Liver (tissue), 9 donors: ENCODE measurements around the gene CDCA3. TPM values are rescaled to one million over a fixed set of nuclear protein-coding genes. Genes with fewer than 3 reads are reported as not detected.

Experiments
- DNase-seq: peaks from one replicate; pipeline ENCODE4 v3.0.0-alpha.2; 2017; ENCODE audit warnings: low spot score
- H3K27ac ChIP-seq, 2 donors: one replicate each; pipeline ENCODE4 v1.7.0; 2013; ENCODE audit warnings: inconsistent platforms in 2 of 2, low read length in 2 of 2, control low read depth in 1 of 2, low read depth in 1 of 2, mild to moderate bottlenecking in 1 of 2
- H3K27me3 ChIP-seq, 4 donors: one replicate each; pipeline versions ENCODE4 v1.6.1 to v1.7.0; 2013; ENCODE audit warnings: low read length in 3 of 4, inconsistent platforms in 1 of 4, mild to moderate bottlenecking in 1 of 4, moderate library complexity in 1 of 4; ENCODE audit not compliant: control insufficient read depth in 4 of 4, insufficient read depth in 4 of 4
- H3K36me3 ChIP-seq, 4 donors: one replicate each; pipeline versions ENCODE4 v1.6.1 to v1.7.0; 2013; ENCODE audit warnings: low read length in 3 of 4, mild to moderate bottlenecking in 3 of 4, low read depth in 1 of 4, moderate library complexity in 1 of 4; ENCODE audit not compliant: control insufficient read depth in 4 of 4, insufficient read depth in 3 of 4
- H3K4me1 ChIP-seq, 4 donors: one replicate each; pipeline versions ENCODE4 v1.6.1 to v1.7.0; 2013; ENCODE audit warnings: low read length in 3 of 4, mild to moderate bottlenecking in 3 of 4, moderate library complexity in 1 of 4; ENCODE audit not compliant: control insufficient read depth in 4 of 4, insufficient read depth in 4 of 4
- H3K4me3 ChIP-seq, 3 donors: one replicate each; pipeline versions ENCODE4 v1.6.1 to v1.7.0; 2013; ENCODE audit warnings: low read length in 3 of 3, control low read depth in 1 of 3, low read depth in 1 of 3, mild to moderate bottlenecking in 1 of 3
- H3K9ac ChIP-seq, 2 donors: one replicate each; pipeline ENCODE4 v1.7.0; 2013; ENCODE audit warnings: low read length in 2 of 2, mild to moderate bottlenecking in 2 of 2, moderate library complexity in 2 of 2, control low read depth in 1 of 2, low read depth in 1 of 2
- H3K9me3 ChIP-seq, 4 donors: one replicate each; pipeline versions ENCODE4 v1.6.1 to v1.7.0; 2013; ENCODE audit warnings: low read length in 3 of 4; ENCODE audit not compliant: control insufficient read depth in 4 of 4
- ATF3 ChIP-seq: IDR thresholded peaks from 2 replicates; pipeline ENCODE4 v1.6.1; 2016; ENCODE audit warnings: antibody characterized with exemption
- EGR1 ChIP-seq, 2 donors: IDR thresholded peaks; 2 replicates each; pipeline ENCODE4 v1.6.1; 2016 to 2018; ENCODE audit warnings: antibody characterized with exemption in 2 of 2, low read depth in 2 of 2
- FOXA1 ChIP-seq: IDR thresholded peaks from 2 replicates; pipeline ENCODE4 v1.6.1; 2016; ENCODE audit warnings: antibody characterized with exemption
- FOXA2 ChIP-seq: IDR thresholded peaks from 2 replicates; pipeline ENCODE4 v1.6.1; 2016; ENCODE audit warnings: antibody characterized with exemption
- GABPA ChIP-seq, 2 donors: IDR thresholded peaks in 1 of 2; conservative IDR thresholded peaks in 1 of 2; 2 replicates each; pipeline ENCODE4 v1.6.1; 2016; ENCODE audit warnings: antibody characterized with exemption in 2 of 2, mild to moderate bottlenecking in 1 of 2, moderate library complexity in 1 of 2
- HNF4A ChIP-seq, 2 donors: conservative IDR thresholded peaks; 2 replicates each; pipeline ENCODE4 v1.6.1; 2016; ENCODE audit warnings: antibody characterized with exemption in 2 of 2, mild to moderate bottlenecking in 2 of 2
- HNF4G ChIP-seq: IDR thresholded peaks from 2 replicates; pipeline ENCODE4 v1.6.1; 2016; ENCODE audit warnings: antibody characterized with exemption
- JUND ChIP-seq, 2 donors: IDR thresholded peaks; 2 replicates each; pipeline ENCODE4 v1.6.1; 2016; ENCODE audit warnings: antibody characterized with exemption in 2 of 2
- RAD21 ChIP-seq, 2 donors: IDR thresholded peaks; 2 replicates each; pipeline ENCODE4 v1.6.1; 2016; ENCODE audit warnings: antibody characterized with exemption in 2 of 2, mild to moderate bottlenecking in 2 of 2
- SP1 ChIP-seq: IDR thresholded peaks from 2 replicates; pipeline ENCODE4 v1.6.1; 2018; ENCODE audit warnings: antibody characterized with exemption, mild to moderate bottlenecking
- TAF1 ChIP-seq: conservative IDR thresholded peaks from 2 replicates; pipeline ENCODE4 v1.6.1; 2016; ENCODE audit warnings: antibody characterized with exemption, mild to moderate bottlenecking
- YY1 ChIP-seq: IDR thresholded peaks from 2 replicates; pipeline ENCODE4 v1.6.1; 2016; ENCODE audit warnings: antibody characterized with exemption, mild to moderate bottlenecking
- WGBS: extraction: QIAGEN DNeasy Blood & Tissue Kit; methylation state at CpG from one replicate; pipeline ENCODE4 v1.1.7; 2013; 5-methylcytosine and 5-hydroxymethylcytosine counted together
- polyA plus RNA-seq, 2 donors: library from polyadenylated mRNA; stranded (reverse) in 1 of 2; unstranded in 1 of 2; fragments of 200-250 nt in 1 of 2; fragments of >200 nt in 1 of 2; fragmentation: Nextera tagmentation in 1 of 2; extraction: Ambion mirVana in 1 of 2; gene quantifications; one replicate each; pipeline versions ENCODE4 v1.2.1 to v1.2.3, GENCODE V29; 2013 to 2015
- total RNA-seq, 2 donors: library from RNA; depleted of rRNA; stranded (reverse); fragments of >200 nt; gene quantifications; one replicate each; pipeline ENCODE4 v1.2.3, GENCODE V29; 2014
- TF ChIP-seq, protein P1 (sequence below): IDR thresholded peaks from 2 replicates; pipeline ENCODE4 v1.6.1; 2016; ENCODE audit warnings: antibody characterized with exemption, mild to moderate bottlenecking
- TF ChIP-seq, protein P2 (sequence below): IDR thresholded peaks from 2 replicates; pipeline ENCODE4 v1.6.1; 2016; ENCODE audit warnings: antibody characterized with exemption
- TF ChIP-seq, protein P3 (sequence below): fragments of 150-350 bp; IDR thresholded peaks from 2 replicates; pipeline ENCODE4 v1.5.1; 2017; ENCODE audit warnings: improper control_type of control experiment, low read depth, low read length; ENCODE audit not compliant: missing input control
- TF ChIP-seq, protein P4 (sequence below): IDR thresholded peaks from 2 replicates; pipeline ENCODE4 v1.6.1; 2016; ENCODE audit warnings: antibody characterized with exemption
- donor health status: healthy.
- donor health status: healthy.
- donor health status: healthy.
- donor health status: healthy.
- donor health status: healthy.

CDCA3 gene
- total and polyA plus RNA-seq, 4 donors = 0.25 to 26.0 (median 2.6) TPM

DNA sequence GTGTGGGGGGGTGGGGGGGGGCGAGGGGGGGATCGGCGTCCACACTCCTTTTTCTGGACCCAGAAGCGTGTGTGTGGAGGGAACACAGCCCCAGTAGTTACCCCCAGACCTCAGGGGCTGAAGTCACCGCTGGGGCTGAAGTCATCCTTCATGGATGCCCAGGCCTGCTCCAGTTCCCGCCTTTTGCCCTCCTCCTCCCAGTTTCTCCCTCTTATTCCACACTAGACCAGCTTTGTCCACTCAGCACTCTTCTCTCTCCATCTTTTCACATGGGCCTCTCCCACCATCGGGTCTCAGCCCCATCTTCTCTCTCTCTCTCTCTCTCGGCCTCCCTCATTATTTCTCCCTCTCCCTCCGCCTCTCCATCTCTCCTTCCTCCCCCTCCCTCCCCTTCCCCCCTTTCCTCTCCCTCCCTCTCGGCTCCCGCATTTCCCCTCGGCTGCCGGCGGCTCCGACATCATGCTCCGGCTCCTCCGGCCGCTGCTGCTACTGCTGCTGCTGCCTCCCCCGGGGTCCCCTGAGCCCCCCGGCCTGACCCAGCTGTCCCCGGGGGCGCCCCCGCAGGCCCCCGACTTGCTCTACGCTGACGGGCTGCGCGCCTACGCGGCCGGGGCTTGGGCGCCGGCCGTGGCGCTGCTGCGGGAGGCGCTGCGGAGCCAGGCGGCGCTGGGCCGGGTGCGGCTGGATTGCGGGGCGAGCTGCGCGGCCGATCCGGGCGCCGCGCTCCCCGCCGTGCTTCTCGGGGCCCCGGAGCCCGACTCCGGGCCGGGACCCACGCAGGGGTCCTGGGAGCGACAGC is 22.9 kb downstream of the CDCA3 start, which contains the start of gene P3H3 (continued):
- TF ChIP-seq, protein P1, sequence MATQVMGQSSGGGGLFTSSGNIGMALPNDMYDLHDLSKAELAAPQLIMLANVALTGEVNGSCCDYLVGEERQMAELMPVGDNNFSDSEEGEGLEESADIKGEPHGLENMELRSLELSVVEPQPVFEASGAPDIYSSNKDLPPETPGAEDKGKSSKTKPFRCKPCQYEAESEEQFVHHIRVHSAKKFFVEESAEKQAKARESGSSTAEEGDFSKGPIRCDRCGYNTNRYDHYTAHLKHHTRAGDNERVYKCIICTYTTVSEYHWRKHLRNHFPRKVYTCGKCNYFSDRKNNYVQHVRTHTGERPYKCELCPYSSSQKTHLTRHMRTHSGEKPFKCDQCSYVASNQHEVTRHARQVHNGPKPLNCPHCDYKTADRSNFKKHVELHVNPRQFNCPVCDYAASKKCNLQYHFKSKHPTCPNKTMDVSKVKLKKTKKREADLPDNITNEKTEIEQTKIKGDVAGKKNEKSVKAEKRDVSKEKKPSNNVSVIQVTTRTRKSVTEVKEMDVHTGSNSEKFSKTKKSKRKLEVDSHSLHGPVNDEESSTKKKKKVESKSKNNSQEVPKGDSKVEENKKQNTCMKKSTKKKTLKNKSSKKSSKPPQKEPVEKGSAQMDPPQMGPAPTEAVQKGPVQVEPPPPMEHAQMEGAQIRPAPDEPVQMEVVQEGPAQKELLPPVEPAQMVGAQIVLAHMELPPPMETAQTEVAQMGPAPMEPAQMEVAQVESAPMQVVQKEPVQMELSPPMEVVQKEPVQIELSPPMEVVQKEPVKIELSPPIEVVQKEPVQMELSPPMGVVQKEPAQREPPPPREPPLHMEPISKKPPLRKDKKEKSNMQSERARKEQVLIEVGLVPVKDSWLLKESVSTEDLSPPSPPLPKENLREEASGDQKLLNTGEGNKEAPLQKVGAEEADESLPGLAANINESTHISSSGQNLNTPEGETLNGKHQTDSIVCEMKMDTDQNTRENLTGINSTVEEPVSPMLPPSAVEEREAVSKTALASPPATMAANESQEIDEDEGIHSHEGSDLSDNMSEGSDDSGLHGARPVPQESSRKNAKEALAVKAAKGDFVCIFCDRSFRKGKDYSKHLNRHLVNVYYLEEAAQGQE = no peak
- TF ChIP-seq HNF4A (conservative IDR thresholded peaks at IDR 0.05) = no peak

GRCh38 chr12:6827437-6827911 is 23.6 kb downstream of the CDCA3 start:
- H3K27ac ChIP-seq = no peak overlapping the region
- peaks cover 5 to 18% (median 12%) of the 10 kb centered on the region in 4 donors for H3K4me1 ChIP-seq
- no peak overlapping the region for H3K9ac ChIP-seq
- H3K4me3 ChIP-seq = no peak overlapping the region
- no peaks in the 10 kb centered on the region for H3K36me3 ChIP-seq
- no peaks in the 10 kb centered on the region for H3K9me3 ChIP-seq
- WGBS = 22% methylated on average over 8 of the region's 8 CpGs
- no peak for DNase-seq
- TF ChIP-seq GABPA (IDR thresholded peaks at IDR 0.05 in 1 of 2, conservative IDR thresholded peaks at IDR 0.05 in 1 of 2) = no peak
- TF ChIP-seq EGR1 (IDR thresholded peaks at IDR 0.05; ENCODE audit: low read depth in 2 of 2) = no peak
- TF ChIP-seq ATF3 = no peak
- H3K27me3 ChIP-seq = peaks cover 0 to 2% (median 0%) of the 10 kb centered on the region in 4 donors

DNA sequence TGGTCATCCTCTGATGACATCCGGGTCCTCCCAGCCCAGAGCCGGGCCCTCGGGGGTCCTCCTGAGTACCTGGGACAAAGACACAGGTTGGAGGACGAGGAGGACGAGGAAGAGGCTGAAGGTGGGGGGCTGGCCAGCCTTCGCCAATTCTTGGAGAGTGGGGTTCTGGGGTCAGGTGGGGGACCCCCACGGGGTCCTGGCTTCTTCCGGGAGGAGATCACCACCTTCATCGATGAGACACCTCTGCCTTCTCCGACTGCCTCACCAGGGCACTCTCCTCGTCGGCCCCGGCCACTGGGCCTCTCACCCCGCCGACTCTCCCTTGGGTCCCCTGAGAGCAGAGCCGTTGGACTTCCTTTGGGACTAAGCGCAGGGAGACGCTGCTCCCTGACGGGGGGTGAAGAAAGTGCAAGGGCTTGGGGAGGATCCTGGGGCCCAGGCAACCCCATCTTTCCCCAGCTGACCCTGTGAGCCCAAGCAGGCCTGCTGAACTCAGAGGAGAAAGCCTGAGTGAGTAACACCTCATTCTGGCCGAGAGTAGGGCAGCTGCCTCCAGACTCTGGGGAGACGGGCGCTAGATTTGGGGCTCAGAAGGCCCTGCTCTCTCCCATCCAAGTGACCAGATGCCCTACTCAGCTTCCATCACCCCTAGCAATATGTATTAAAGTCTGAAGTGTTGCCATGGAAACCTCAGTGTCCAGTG is 24.2 kb downstream of the CDCA3 start:
- H3K27ac ChIP-seq = no peak overlapping the region
- H3K36me3 ChIP-seq = no peaks in the 10 kb centered on the region
- no peaks in the 10 kb centered on the region for H3K9me3 ChIP-seq
- no peak for DNase-seq
- peaks cover 5 to 24% (median 14%) of the 10 kb centered on the region in 4 donors for H3K4me1 ChIP-seq
- H3K27me3 ChIP-seq = peaks cover 0 to 2% (median 0%) of the 10 kb centered on the region in 4 donors
- WGBS = 84% methylated on average over 22 of the region's 22 CpGs
- H3K4me3 ChIP-seq = no peak overlapping the region
- no peak overlapping the region for H3K9ac ChIP-seq
- no peak for TF ChIP-seq SP1
- TF ChIP-seq, protein P2, sequence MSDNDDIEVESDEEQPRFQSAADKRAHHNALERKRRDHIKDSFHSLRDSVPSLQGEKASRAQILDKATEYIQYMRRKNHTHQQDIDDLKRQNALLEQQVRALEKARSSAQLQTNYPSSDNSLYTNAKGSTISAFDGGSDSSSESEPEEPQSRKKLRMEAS = no peak
- TF ChIP-seq, protein P1 = no peak
- TF ChIP-seq, protein P3, sequence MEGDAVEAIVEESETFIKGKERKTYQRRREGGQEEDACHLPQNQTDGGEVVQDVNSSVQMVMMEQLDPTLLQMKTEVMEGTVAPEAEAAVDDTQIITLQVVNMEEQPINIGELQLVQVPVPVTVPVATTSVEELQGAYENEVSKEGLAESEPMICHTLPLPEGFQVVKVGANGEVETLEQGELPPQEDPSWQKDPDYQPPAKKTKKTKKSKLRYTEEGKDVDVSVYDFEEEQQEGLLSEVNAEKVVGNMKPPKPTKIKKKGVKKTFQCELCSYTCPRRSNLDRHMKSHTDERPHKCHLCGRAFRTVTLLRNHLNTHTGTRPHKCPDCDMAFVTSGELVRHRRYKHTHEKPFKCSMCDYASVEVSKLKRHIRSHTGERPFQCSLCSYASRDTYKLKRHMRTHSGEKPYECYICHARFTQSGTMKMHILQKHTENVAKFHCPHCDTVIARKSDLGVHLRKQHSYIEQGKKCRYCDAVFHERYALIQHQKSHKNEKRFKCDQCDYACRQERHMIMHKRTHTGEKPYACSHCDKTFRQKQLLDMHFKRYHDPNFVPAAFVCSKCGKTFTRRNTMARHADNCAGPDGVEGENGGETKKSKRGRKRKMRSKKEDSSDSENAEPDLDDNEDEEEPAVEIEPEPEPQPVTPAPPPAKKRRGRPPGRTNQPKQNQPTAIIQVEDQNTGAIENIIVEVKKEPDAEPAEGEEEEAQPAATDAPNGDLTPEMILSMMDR = no peak
- no peak for TF ChIP-seq TAF1
- TF ChIP-seq RAD21 (IDR thresholded peaks at IDR 0.05) = no peak
- TF ChIP-seq FOXA1 = no peak
- no peak for TF ChIP-seq YY1
- TF ChIP-seq HNF4A (conservative IDR thresholded peaks at IDR 0.05) = no peak
- TF ChIP-seq JUND (IDR thresholded peaks at IDR 0.05) = no peak
- no peak for TF ChIP-seq EGR1 (IDR thresholded peaks at IDR 0.05; ENCODE audit: low read depth in 2 of 2)
- TF ChIP-seq HNF4G = no peak
- no peak for TF ChIP-seq FOXA2
- TF ChIP-seq, protein P4, sequence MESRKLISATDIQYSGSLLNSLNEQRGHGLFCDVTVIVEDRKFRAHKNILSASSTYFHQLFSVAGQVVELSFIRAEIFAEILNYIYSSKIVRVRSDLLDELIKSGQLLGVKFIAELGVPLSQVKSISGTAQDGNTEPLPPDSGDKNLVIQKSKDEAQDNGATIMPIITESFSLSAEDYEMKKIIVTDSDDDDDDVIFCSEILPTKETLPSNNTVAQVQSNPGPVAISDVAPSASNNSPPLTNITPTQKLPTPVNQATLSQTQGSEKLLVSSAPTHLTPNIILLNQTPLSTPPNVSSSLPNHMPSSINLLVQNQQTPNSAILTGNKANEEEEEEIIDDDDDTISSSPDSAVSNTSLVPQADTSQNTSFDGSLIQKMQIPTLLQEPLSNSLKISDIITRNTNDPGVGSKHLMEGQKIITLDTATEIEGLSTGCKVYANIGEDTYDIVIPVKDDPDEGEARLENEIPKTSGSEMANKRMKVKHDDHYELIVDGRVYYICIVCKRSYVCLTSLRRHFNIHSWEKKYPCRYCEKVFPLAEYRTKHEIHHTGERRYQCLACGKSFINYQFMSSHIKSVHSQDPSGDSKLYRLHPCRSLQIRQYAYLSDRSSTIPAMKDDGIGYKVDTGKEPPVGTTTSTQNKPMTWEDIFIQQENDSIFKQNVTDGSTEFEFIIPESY = no peak
